ENCODE measurements around the gene MED12L.

Gene MED12L

DNA sequence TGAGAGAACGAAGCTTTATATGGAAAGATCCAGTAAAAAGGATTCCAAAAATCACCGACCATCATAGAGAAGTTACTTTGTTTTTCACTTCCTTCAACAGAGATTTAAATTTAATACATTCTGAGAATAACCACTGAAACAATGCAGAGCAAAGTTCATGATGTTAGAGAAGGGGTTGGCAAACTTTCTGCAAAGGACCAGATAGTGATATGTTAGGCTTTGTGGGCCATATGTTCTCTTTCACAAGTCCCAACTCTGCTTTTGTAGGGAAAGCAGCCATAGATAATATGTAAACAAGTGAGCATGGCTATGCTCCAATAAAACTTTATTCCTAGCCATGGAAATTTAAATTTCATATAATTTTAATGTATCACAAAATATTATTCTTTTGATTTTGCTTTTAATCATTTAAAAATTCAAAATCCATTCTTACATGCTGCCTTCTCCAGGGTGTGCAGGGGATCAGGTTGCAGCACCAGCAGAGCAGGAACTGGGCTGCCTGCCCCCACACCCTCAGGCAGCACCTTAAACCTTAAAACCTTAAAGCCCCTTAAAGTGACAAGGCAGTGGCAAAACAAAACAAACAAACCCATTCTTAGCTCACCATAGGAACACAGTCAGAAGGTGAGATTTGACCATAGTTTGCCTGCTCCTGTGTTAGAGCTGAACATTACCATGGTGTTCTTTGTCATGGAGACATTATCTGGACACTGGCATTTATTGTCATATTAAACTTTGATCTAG lies 392.3 kb downstream of the MED12L start:
- DNase-seq = no peak

DNA sequence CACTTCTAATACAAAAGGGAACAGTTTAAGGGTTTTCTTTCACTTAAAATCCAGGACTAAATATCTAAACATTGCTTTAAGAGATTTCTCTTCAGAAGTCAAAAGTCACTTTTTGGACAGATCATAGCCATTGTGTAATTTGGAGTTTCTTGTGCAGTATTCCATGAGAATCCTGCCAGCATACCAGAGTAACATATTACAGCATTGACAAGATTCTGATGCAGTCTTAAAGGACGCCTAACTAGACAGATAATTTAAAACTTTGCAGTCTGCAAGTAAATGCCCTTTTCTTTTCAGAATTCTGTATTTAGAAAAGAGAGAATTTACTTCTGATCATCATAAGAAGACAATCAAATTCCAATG lies 392.9 kb downstream of the MED12L start:
- no peak for DNase-seq

DNA sequence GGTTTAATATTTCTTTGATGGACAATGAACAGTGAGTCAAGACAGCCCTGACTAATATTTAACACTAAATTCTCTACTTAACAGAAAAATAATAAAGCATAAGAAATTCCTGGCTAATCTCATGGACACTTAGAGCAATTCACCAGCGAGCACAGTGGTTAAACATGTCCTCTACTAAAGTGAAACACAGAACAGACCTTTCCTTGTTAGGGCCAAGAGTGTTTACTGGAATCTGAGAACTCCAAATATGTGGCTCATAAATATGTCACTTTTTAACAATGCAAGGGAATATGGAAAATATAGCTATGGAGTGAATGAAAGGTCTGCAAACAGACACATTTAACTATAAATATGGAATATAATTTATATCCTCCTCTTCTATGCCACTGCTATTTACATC lies 394.0 kb downstream of the MED12L start:
- no peak for DNase-seq

DNA sequence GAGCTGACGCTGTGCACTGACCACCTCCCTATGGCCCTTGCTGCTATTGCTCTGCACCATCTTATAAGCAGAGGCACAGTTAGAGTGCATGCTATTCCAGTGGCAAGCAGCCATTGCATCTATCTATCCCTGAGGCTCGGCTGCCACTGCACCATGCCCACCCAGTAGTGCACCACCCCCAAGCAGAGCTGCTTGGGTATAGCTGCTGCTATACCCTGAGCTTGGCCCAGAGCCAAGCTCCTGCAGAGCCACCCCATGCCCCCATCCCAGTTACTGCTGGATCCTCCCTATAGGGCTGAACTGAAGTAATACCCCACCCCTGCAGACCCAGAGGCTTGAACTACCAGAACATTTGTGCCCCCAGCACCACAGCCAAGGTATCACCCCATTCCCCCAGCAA lies 395.0 kb downstream of the MED12L start:
- no peak for DNase-seq

DNA sequence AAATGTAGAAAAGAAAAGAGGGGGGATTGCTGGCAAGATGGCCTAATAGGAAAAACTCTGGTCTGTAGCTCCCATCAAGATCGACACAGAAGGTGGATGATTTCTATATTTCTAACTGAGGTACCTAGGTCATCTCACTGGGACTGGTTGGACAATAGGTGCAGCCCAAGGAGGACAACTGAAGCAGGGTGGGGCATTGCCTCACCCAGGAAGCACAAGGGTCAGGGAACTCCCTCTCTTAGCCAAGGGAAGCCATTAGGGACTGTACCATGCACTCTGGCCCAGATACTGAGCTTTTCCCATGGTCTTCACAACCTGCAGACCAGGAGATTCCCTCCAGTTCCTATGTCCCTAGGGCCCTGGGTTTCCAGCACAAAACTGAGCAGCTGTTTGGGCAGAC lies 398.0 kb downstream of the MED12L start:
- DNase-seq = no peak

DNA sequence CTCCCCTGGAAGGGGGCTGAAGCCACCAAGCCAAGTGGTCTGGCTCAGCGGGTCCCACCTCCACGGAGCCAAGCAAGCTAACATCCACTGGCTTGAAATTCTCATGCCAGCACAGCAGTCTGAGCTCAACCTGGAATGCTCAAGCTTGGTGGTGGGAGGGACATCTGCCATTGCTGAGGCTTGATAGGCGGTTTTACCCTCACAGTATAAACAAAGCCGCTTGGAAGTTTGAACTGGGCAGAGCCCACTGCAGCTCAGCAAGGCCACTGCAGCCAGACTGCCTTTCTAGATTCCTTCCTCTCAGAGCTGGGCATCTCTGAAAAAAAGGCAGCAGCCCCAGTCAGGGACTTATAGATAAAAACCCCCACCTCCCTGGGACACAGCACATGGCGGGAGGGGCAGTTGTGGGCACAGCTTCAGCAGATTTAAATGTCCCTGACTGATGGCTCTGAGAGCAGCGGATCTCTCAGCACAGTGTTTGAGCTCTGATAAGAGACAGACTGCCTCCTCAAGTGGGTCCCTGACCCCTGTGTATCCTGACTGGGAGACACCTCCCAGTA lies 398.6 kb downstream of the MED12L start:
- DNase-seq = no peak

Measured in activated CD8-positive, alpha-beta memory T cell treated with anti-CD3 and anti-CD28 coated beads, Interleukin-2, amount 50 U/mL, for 4 hours (primary cell).